Ovary (tissue), 3 donors: Measurements from ENCODE around the gene TCEAL5.

ENCODE experiments used
- EP300 ChIP-seq: sonication (generic); formaldehyde crosslinking; IDR thresholded peaks from one replicate; pipeline ENCODE4 v1.6.1; 2017; ENCODE audit warnings: antibody characterized with exemption
- POLR2A ChIP-seq: fragments of 450-650 bp; IDR thresholded peaks from one replicate; pipeline ENCODE4 v1.6.1; 2017; ENCODE audit warnings: antibody characterized with exemption, mild to moderate bottlenecking, moderate library complexity
- TF ChIP-seq, protein P1 (sequence below), 3 donors: fragments of 450-650 bp in 2 of 3; fragments of 200-600 bp in 1 of 3; IDR thresholded peaks; one replicate each; pipeline versions ENCODE4 v1.5.1 to v1.8.0; 2016 to 2022; ENCODE audit warnings: antibody characterized with exemption in 3 of 3, mild to moderate bottlenecking in 1 of 3
- donor health status: DM: no; HTN: no; CAD: no.

DNA sequence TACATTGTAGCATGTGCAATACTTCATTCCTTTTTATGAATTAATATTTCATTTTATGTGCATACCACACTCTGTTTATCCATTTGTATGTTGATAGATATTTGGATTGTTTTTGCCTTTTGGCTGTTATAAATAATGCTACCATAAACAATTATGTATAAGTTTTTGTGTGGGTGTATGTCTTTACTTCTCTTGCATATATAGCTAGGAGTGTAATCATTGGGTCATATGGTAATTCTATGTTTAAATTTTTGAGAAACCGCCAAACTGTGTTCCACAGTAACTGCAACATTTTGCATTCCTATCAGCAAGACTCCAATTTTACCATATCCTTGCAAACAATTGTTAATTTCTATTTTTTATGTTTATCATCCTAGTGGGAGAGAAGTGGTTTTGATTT lies 3.1 kb upstream of the TCEAL5 start:
- TF ChIP-seq, protein P1, sequence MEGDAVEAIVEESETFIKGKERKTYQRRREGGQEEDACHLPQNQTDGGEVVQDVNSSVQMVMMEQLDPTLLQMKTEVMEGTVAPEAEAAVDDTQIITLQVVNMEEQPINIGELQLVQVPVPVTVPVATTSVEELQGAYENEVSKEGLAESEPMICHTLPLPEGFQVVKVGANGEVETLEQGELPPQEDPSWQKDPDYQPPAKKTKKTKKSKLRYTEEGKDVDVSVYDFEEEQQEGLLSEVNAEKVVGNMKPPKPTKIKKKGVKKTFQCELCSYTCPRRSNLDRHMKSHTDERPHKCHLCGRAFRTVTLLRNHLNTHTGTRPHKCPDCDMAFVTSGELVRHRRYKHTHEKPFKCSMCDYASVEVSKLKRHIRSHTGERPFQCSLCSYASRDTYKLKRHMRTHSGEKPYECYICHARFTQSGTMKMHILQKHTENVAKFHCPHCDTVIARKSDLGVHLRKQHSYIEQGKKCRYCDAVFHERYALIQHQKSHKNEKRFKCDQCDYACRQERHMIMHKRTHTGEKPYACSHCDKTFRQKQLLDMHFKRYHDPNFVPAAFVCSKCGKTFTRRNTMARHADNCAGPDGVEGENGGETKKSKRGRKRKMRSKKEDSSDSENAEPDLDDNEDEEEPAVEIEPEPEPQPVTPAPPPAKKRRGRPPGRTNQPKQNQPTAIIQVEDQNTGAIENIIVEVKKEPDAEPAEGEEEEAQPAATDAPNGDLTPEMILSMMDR (IDR thresholded peaks at IDR 0.05), result no peak
- TF ChIP-seq EP300 (no peak), POLR2A (no peak)
